HepG2 (cell line): ENCODE results near the gene ACSM5. TPM values are rescaled to one million over a fixed set of nuclear protein-coding genes. Genes with fewer than 3 reads are reported as not detected.

Experiments used
- GTF2F1 ChIP-seq: fragments of 150-350 bp; IDR thresholded peaks from 2 replicates; pipeline ENCODE4 v1.6.1; 2014; ENCODE audit warnings: low read length
- MEF2D ChIP-seq: sonication (generic); formaldehyde crosslinking; IDR thresholded peaks from 2 replicates; pipeline ENCODE4 v1.5.1; 2020; ENCODE audit warnings: mild to moderate bottlenecking, missing genetic modification reagents
- NFKB2 ChIP-seq: sonication (generic); formaldehyde crosslinking; IDR thresholded peaks from 2 replicates; pipeline ENCODE4 v1.4.0; 2020; ENCODE audit warnings: missing genetic modification reagents, borderline replicate concordance
- NR2F6 ChIP-seq, 2 experiments: IDR thresholded peaks; 2 replicates each; pipeline ENCODE4 v1.6.1; 2016; ENCODE audit warnings: antibody characterized with exemption in 1 of 2, mild to moderate bottlenecking in 1 of 2
- SMAD1 ChIP-seq: sonication (generic); formaldehyde crosslinking; IDR thresholded peaks from 2 replicates; pipeline ENCODE4 v1.4.0; 2020; ENCODE audit warnings: missing genetic modification reagents, low read depth, mild to moderate bottlenecking, borderline replicate concordance
- SOX5 ChIP-seq: IDR thresholded peaks from 2 replicates; pipeline ENCODE4 v1.6.1; 2016; ENCODE audit warnings: borderline replicate concordance
- THRA ChIP-seq: sonication (generic); formaldehyde crosslinking; IDR thresholded peaks from 2 replicates; pipeline ENCODE4 v1.4.0; 2020; ENCODE audit warnings: missing genetic modification reagents, borderline replicate concordance
- TMF1 ChIP-seq: sonication (generic); formaldehyde crosslinking; IDR thresholded peaks from 2 replicates; pipeline ENCODE4 v1.8.1; 2022; ENCODE audit warnings: low read depth, missing genetic modification reagents
- ZEB1 ChIP-seq: IDR thresholded peaks from 2 replicates; pipeline ENCODE4 v1.6.1; 2012; ENCODE audit warnings: mild to moderate bottlenecking, low read depth, inconsistent platforms; ENCODE audit not compliant: insufficient replicate concordance
- ZGPAT ChIP-seq: IDR thresholded peaks from 2 replicates; pipeline ENCODE4 v1.6.1; 2016; ENCODE audit warnings: mild to moderate bottlenecking
- ZNF12 ChIP-seq: sonication (generic); formaldehyde crosslinking; IDR thresholded peaks from 2 replicates; pipeline ENCODE4 v1.5.0; 2020; ENCODE audit warnings: missing genetic modification reagents
- ZNF24 ChIP-seq: fragments of 450-650 bp; IDR thresholded peaks from 2 replicates; pipeline ENCODE4 v1.6.1; 2017; ENCODE audit warnings: antibody characterized with exemption, mild to moderate bottlenecking
- ZNF556 ChIP-seq: sonication (generic); formaldehyde crosslinking; IDR thresholded peaks from 2 replicates; pipeline ENCODE4 v1.4.0; 2020; ENCODE audit warnings: mild to moderate bottlenecking, missing genetic modification reagents, borderline replicate concordance
- ZNF580 ChIP-seq: IDR thresholded peaks from 2 replicates; pipeline ENCODE4 v1.6.1; 2016; ENCODE audit warnings: low read depth, borderline replicate concordance
- polyA plus RNA-seq, 8 experiments: library from polyadenylated mRNA; depleted of rRNA in 3 of 8; stranded (reverse) in 7 of 8; unstranded in 1 of 8; fragments of >200 nt; fragmentation: Illumina TruSeq in 4 of 8; extraction: Trizol in 4 of 8; gene quantifications; 2 replicates each; pipeline versions ENCODE4 v1.2.1 to v1.2.3, GENCODE V29; 2011 to 2016; ENCODE audit warnings: low read depth in 4 of 8, missing spikeins in 1 of 8, mixed read lengths in 1 of 8; ENCODE audit not compliant: insufficient read depth in 1 of 8
- total RNA-seq, 5 experiments: library from RNA; depleted of rRNA; stranded (reverse); fragments of >200 nt; fragmentation: Illumina TruSeq; extraction: Trizol; gene quantifications; 2 replicates each; pipeline ENCODE4 v1.2.3, GENCODE V29; 2016; ENCODE audit warnings: low read depth in 1 of 5
- TF ChIP-seq, protein P1 (sequence below): sonication (generic); formaldehyde crosslinking; IDR thresholded peaks from 2 replicates; pipeline ENCODE4 v1.8.0; 2022; ENCODE audit warnings: missing genetic modification reagents, mild to moderate bottlenecking, borderline replicate concordance
- TF ChIP-seq, protein P2 (sequence below): sonication (generic); formaldehyde crosslinking; IDR thresholded peaks from 2 replicates; pipeline ENCODE4 v1.4.0; 2020; ENCODE audit warnings: missing genetic modification reagents, low read depth, mild to moderate bottlenecking, borderline replicate concordance

Gene ACSM5
- total and polyA plus RNA-seq, 2 of the 13 experiments (the other 11 are each of a cell fraction or from before 2014, with no cell fraction given) = 9.1 to 15.0 TPM

- TF ChIP-seq SOX5 (0 out of 2 replicates have a peak, but pooled peaks have one; percentile 27), ZEB1 (peak; percentile 98), NFKB2 (CRISPR knock-in tag) (peak; percentile 77; the same call in 1 of the 2 replicates), SMAD1 (CRISPR knock-in tag) (peak; percentile 39; the same call in 1 of the 2 replicates), NR2F6 (IDR thresholded peaks at IDR 0.05) (peak; percentile 89), NR2F6 (CRISPR knock-in tag; IDR thresholded peaks at IDR 0.05) (peak; percentile 86), ZNF580 (CRISPR knock-in tag) (0 out of 2 replicates have a peak, but pooled peaks have one; percentile 0), ZNF12 (CRISPR knock-in tag) (0 out of 2 replicates have a peak, but pooled peaks have one; percentile 35), THRA (CRISPR knock-in tag) (peak; percentile 63; the same call in 1 of the 2 replicates), ZGPAT (CRISPR knock-in tag) (peak; percentile 62), ZNF556 (CRISPR knock-in tag) (no peak), ZNF24 (no peak), TMF1 (CRISPR knock-in tag) (no peak), MEF2D (CRISPR knock-in tag) (peak; percentile 93), GTF2F1 (no peak)
- TF ChIP-seq, protein P1, sequence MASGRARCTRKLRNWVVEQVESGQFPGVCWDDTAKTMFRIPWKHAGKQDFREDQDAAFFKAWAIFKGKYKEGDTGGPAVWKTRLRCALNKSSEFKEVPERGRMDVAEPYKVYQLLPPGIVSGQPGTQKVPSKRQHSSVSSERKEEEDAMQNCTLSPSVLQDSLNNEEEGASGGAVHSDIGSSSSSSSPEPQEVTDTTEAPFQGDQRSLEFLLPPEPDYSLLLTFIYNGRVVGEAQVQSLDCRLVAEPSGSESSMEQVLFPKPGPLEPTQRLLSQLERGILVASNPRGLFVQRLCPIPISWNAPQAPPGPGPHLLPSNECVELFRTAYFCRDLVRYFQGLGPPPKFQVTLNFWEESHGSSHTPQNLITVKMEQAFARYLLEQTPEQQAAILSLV (CRISPR knock-in tag) = no peak
- TF ChIP-seq, protein P2, sequence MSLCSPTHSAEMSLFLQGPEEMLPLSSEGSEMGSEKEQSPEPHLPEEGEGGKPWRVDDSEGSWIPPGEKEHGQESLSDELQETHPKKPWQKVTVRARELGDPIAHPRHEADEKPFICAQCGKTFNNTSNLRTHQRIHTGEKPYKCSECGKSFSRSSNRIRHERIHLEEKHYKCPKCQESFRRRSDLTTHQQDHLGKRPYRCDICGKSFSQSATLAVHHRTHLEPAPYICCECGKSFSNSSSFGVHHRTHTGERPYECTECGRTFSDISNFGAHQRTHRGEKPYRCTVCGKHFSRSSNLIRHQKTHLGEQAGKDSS (CRISPR knock-in tag) = peak; percentile 43; the same call in 1 of the 2 replicates
Measured at GRCh38 chr16:20385844-20386832, 23.2 kb upstream of the ACSM5 start (continued).
